OCI-M2 (cell line): Measurements from ENCODE around the gene ZNF41.
"Not testable (repeated sequence)": the region's sequence is repeated elsewhere in the genome, so short reads cannot be mapped to it uniquely, and the experiment has no call there.

Experiments used
- DNase-seq: peaks from one replicate; lab custom pipeline; 2025; ENCODE audit not compliant: unreplicated experiment; lab: John Stamatoyannopoulos, UW

The ZNF41 gene

GRCh38 chrX:47482512-47483305 lies at the start of gene ZNF41:
TSS of gene ZNF41 (minus strand) at chrX:47483222. CDS start at chrX:47467481, 15,741 bp downstream.
- DNase-seq = peak; percentile 24

GRCh38 chrX:47530049-47530448 lies 47.0 kb upstream of the ZNF41 start:
- DNase-seq = no peak

- no peak for DNase-seq
Observed at GRCh38 chrX:47529548-47529947, 46.5 kb upstream of the ZNF41 start.

GRCh38 chrX:47523713-47524166 lies 40.7 kb upstream of the ZNF41 start:
- DNase-seq = no peak

GRCh38 chrX:47523297-47523696 lies 40.3 kb upstream of the ZNF41 start:
- DNase-seq = peak; percentile 55

GRCh38 chrX:47518144-47518543 lies 35.1 kb upstream of the ZNF41 start:
- peak; percentile 27 for DNase-seq

- DNase-seq = no peak
Observed at GRCh38 chrX:47515941-47516665, 33.1 kb upstream of the ZNF41 start.

GRCh38 chrX:47514533-47515235 lies 31.7 kb upstream of the ZNF41 start:
- no peak for DNase-seq

- not testable (repeated sequence) for DNase-seq
Observed at GRCh38 chrX:47513034-47513965, 30.3 kb upstream of the ZNF41 start.

- not testable (repeated sequence) for DNase-seq
Observed at GRCh38 chrX:47512383-47512782, 29.4 kb upstream of the ZNF41 start.

GRCh38 chrX:47507153-47507867 lies 24.3 kb upstream of the ZNF41 start:
- no peak for DNase-seq

GRCh38 chrX:47503151-47503550 lies 20.1 kb upstream of the ZNF41 start:
- DNase-seq = no peak

- no peak for DNase-seq
Observed at GRCh38 chrX:47502316-47503125, 19.5 kb upstream of the ZNF41 start.

GRCh38 chrX:47501226-47502074 lies 18.4 kb upstream of the ZNF41 start:
- no peak for DNase-seq

GRCh38 chrX:47500554-47500953 lies 17.5 kb upstream of the ZNF41 start:
- no peak for DNase-seq

GRCh38 chrX:47499293-47499692 lies 16.3 kb upstream of the ZNF41 start:
- no peak for DNase-seq

GRCh38 chrX:47498411-47498810 lies 15.4 kb upstream of the ZNF41 start:
- no peak for DNase-seq

- DNase-seq = no peak
Observed at GRCh38 chrX:47497271-47497888, 14.4 kb upstream of the ZNF41 start.
